B cell (primary cell): Measurements from ENCODE around the gene HDAC10.

Experiments used
- EZH2 ChIP-seq: IDR thresholded peaks from 2 replicates; pipeline ENCODE4 v1.6.1; 2012; ENCODE audit warnings: borderline replicate concordance, low read depth, mild to moderate bottlenecking, moderate library complexity, low read length; ENCODE audit not compliant: insufficient read depth, poor library complexity, severe bottlenecking
- TF ChIP-seq, protein P1 (sequence below): fragments of 200-600 bp; IDR thresholded peaks from one replicate; pipeline ENCODE4 v1.8.0; 2022; ENCODE audit warnings: antibody characterized with exemption, mild to moderate bottlenecking

DNA sequence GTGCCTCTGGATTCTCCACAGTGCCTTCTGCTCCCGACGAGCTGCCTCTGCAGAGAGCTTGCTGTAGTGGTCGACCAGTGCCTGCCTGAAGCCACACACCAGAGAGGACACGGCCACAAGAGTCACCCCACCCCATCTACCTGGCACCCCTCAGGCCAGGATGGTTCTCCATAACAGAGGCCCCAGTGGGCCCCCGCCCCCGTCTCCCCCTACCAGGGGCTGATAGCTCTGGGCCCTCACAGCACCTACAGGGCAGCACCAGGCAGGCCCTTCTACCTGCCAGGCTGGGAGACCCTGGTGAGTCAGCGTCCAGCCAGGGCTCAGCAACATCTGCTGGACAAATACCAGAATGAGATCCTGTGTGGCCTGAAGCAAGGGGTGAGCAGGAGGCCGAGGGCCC, 28.6 kb downstream of the HDAC10 start:
- TF ChIP-seq, protein P1, sequence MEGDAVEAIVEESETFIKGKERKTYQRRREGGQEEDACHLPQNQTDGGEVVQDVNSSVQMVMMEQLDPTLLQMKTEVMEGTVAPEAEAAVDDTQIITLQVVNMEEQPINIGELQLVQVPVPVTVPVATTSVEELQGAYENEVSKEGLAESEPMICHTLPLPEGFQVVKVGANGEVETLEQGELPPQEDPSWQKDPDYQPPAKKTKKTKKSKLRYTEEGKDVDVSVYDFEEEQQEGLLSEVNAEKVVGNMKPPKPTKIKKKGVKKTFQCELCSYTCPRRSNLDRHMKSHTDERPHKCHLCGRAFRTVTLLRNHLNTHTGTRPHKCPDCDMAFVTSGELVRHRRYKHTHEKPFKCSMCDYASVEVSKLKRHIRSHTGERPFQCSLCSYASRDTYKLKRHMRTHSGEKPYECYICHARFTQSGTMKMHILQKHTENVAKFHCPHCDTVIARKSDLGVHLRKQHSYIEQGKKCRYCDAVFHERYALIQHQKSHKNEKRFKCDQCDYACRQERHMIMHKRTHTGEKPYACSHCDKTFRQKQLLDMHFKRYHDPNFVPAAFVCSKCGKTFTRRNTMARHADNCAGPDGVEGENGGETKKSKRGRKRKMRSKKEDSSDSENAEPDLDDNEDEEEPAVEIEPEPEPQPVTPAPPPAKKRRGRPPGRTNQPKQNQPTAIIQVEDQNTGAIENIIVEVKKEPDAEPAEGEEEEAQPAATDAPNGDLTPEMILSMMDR: no peak
- TF ChIP-seq EZH2: no peak
